ENCODE data around the gene RHOV.
"Not testable (repeated sequence)": the region's sequence is repeated elsewhere in the genome, so short reads cannot be mapped to it uniquely, and the experiment has no call there.

The RHOV gene

DNA sequence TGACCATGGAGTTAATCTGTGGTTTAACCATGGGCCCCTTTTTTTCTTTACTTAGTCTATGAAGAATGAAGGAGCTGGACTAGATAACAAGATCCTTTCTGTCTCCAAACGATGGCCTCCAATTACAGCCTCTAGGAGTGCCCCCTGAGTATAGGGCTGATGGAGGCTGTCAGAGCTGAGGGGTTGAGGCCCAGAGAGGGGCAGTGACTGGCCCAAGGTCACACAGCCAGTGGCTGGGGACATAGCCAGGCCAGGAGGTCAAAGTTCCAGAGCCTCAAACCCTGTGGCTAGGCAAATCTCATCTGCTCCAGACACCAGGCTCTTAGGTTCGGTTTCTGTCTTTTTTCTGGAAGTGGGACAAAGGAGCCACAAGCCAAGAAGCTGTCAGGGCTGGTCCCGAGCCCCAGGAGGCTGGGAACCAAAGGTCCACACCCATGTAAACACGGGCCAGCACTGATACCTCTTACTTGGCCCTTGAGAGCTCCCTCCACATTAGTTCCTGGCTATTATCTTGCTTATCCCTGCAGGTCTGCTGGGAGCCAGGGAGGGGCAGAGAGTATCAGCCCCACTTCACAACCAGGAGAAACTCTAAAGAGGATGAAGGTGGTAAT is 10.3 kb downstream of the RHOV start:
- no peak for DNase-seq (ENCODE audit: extremely low read depth, insufficient read length)
- no peaks in the 10 kb centered on the region for H3K36me3 ChIP-seq (ENCODE audit: control insufficient read depth, insufficient read depth, low read length)
- TF ChIP-seq, protein P1, sequence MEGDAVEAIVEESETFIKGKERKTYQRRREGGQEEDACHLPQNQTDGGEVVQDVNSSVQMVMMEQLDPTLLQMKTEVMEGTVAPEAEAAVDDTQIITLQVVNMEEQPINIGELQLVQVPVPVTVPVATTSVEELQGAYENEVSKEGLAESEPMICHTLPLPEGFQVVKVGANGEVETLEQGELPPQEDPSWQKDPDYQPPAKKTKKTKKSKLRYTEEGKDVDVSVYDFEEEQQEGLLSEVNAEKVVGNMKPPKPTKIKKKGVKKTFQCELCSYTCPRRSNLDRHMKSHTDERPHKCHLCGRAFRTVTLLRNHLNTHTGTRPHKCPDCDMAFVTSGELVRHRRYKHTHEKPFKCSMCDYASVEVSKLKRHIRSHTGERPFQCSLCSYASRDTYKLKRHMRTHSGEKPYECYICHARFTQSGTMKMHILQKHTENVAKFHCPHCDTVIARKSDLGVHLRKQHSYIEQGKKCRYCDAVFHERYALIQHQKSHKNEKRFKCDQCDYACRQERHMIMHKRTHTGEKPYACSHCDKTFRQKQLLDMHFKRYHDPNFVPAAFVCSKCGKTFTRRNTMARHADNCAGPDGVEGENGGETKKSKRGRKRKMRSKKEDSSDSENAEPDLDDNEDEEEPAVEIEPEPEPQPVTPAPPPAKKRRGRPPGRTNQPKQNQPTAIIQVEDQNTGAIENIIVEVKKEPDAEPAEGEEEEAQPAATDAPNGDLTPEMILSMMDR (IDR thresholded peaks at IDR 0.05; ENCODE audit: insufficient read depth, low read length, poor library complexity, severe bottlenecking), result no peak
- H3K27me3 ChIP-seq (replicated peaks; ENCODE audit: control insufficient read depth, insufficient read depth, low read length), result no peaks in the 10 kb centered on the region
- no peak overlapping the region for H3K4me3 ChIP-seq (replicated peaks; ENCODE audit: low read depth, low read length)

DNA sequence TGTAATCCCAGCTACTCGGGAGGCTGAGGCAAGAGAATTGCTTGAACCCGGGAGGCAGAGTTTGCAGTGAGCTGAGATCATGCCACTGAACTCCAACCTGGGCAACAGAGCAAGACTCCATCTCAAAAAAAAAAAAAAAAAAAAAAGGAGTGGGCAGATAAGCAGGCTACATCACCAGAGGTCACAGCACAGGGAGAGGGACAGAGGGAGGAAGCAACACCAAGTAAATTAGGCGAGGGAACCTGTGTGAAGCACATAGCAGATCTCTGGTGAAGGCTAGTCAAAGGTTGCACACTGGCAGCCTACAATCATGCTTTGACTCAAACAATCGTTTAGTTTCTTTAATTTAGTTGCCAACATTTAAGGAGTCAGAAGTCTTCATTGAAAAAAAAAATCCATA is 12.9 kb downstream of the RHOV start:
- H3K36me3 ChIP-seq (ENCODE audit: control insufficient read depth, insufficient read depth, low read length); H3K4me3 ChIP-seq (replicated peaks; ENCODE audit: low read depth, low read length); DNase-seq (ENCODE audit: extremely low read depth, insufficient read length); H3K27me3 ChIP-seq (replicated peaks; ENCODE audit: control insufficient read depth, insufficient read depth, low read length): not testable (repeated sequence)

DNA sequence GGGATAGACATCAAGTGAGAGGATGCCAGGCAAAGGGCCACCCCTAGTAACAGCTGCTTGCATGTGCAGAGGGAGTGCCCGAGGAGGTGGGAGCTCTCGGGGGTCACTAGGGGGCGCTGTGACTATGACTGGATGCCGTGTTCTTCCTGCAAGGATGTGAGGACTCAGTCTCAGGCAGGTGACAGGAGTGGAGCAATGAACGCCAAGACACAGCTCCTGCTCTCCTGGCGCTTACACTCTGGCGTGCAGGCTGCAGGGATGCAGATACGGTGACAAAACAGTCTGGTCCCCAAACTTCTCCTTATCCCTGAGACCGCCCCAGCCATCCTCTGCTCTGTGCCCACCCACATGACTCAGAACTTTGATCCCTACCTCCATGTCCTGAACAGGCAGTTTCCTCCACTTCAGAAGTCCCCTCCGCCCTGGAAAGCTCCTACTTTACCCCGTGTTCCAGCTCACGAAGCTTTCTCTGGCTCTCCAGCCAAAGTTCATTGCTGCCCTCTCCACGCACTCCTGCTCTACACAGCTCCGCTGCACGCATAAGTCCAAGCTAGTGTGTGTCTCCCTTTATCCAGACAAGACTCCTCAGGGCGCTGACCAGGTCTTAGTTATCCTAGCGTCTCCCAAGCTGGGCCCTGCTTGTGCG is 14.7 kb downstream of the RHOV start:
- DNase-seq (ENCODE audit: extremely low read depth, insufficient read length), result peak; percentile 67
- Histone ChIP-seq H3K27me3 (replicated peaks; ENCODE audit: control insufficient read depth, insufficient read depth, low read length) (no peaks in the 10 kb centered on the region), H3K36me3 (ENCODE audit: control insufficient read depth, insufficient read depth, low read length) (no peaks in the 10 kb centered on the region), H3K4me3 (replicated peaks; ENCODE audit: low read depth, low read length) (no peak overlapping the region)
- TF ChIP-seq, protein P1 (IDR thresholded peaks at IDR 0.05; ENCODE audit: insufficient read depth, low read length, poor library complexity, severe bottlenecking), result peak; percentile 95

DNA sequence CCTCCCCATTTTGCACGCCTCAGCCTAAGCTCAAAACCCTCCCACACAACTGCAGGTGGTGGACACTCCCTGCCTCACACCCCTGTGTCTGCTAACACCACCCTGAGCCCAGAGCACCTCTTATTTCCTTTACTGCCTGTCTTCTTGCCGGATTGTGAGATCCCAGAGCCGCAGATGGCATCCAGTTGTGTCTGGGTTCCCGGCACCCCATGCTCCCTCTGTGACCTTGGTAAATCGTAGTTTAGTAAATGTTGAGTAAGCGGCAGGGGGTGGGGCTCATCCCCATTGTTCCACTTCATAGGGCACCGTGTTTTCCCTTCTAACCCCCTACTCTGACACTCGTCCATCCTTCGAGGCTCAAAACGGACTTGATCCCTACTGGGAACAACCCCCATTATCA is 15.3 kb downstream of the RHOV start:
- H3K36me3 ChIP-seq (ENCODE audit: control insufficient read depth, insufficient read depth, low read length), result no peaks in the 10 kb centered on the region
- no peaks in the 10 kb centered on the region for H3K27me3 ChIP-seq (replicated peaks; ENCODE audit: control insufficient read depth, insufficient read depth, low read length)
- no peak overlapping the region for H3K4me3 ChIP-seq (replicated peaks; ENCODE audit: low read depth, low read length)
- no peak for DNase-seq (ENCODE audit: extremely low read depth, insufficient read length)
- TF ChIP-seq, protein P1 (IDR thresholded peaks at IDR 0.05; ENCODE audit: insufficient read depth, low read length, poor library complexity, severe bottlenecking), result no peak

DNA sequence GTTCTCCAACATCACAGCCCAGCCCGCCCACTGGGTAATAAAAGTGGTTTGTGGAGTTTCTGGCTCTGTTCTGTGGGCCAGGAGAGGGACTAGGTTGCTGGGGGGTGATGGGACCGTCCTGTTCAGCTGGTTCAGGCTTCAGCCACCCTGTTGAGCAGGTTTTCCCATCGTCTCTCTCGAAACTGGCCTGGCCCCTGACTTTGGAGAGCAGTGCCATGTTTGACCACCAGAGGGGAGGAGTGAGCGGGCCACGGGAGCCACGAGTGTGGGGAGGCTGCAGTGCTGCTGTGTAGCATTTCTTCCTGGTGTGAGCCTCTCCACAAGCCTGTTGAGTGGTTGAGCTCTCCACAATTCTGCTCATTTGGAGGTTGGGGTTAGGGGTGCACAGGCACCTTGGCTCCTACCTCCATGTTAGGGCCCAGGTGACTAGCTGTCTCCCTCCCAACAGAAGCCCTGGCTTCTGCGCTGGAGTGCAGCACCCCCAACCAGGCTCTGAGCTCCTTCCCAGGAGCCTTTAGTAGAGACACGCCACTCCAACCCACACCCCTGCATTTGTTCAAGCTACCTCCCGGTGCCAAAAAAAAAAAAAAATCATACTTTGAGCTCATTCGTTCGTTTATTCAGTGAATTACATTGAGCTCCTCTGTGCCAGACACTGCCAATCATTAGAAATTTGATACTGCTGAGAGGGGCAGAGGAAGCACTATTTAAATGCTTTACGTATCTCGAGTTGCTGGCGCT is 16.3 kb downstream of the RHOV start:
- no peaks in the 10 kb centered on the region for H3K36me3 ChIP-seq (ENCODE audit: control insufficient read depth, insufficient read depth, low read length)
- peak; percentile 75 for DNase-seq (ENCODE audit: extremely low read depth, insufficient read length)
- no peak overlapping the region for H3K4me3 ChIP-seq (replicated peaks; ENCODE audit: low read depth, low read length)
- H3K27me3 ChIP-seq (replicated peaks; ENCODE audit: control insufficient read depth, insufficient read depth, low read length), result no peaks in the 10 kb centered on the region
- TF ChIP-seq, protein P1 (IDR thresholded peaks at IDR 0.05; ENCODE audit: insufficient read depth, low read length, poor library complexity, severe bottlenecking), result peak; percentile 96

DNA sequence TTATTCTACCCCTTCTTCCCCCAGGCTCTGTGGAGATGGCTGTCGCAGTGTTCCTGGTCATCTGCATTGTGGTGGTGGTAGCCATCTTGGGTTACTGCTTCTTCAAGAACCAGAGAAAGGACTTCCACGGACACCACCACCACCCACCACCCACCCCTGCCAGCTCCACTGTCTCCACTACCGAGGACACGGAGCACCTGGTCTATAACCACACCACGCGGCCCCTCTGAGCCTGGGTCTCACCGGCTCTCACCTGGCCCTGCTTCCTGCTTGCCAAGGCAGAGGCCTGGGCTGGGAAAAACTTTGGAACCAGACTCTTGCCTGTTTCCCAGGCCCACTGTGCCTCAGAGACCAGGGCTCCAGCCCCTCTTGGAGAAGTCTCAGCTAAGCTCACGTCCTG is 17.3 kb downstream of the RHOV start:
- Histone ChIP-seq H3K4me3 (replicated peaks; ENCODE audit: low read depth, low read length) (no peak overlapping the region), H3K27me3 (replicated peaks; ENCODE audit: control insufficient read depth, insufficient read depth, low read length) (no peaks in the 10 kb centered on the region), H3K36me3 (ENCODE audit: control insufficient read depth, insufficient read depth, low read length) (no peaks in the 10 kb centered on the region)
- DNase-seq (ENCODE audit: extremely low read depth, insufficient read length), result no peak
- TF ChIP-seq, protein P1 (IDR thresholded peaks at IDR 0.05; ENCODE audit: insufficient read depth, low read length, poor library complexity, severe bottlenecking), result no peak

All from GM06990 (cell line).